Activated T-helper 1 cell treated with anti-CD3 and anti-CD28 coated beads, Interleukin-12 subunit alpha, Interleukin-12 subunit beta, Interleukin-2, Interleukin-4 antibody, amounts not matched to agents 30 ng/mL and 10 ng/mL and 1 ng/mL, durations not matched to agents 14 hours and 24 hours and 36 hours (primary cell): Measurements from ENCODE around the gene TMEM200B. TPM values are rescaled to one million over a fixed set of nuclear protein-coding genes. Genes with fewer than 3 reads are reported as not detected.

Source experiments
- DNase-seq: peaks from one replicate; pipeline ENCODE4 v3.0.0; 2021; ENCODE audit warnings: low spot score
- H3K27ac Mint-ChIP-seq: one replicate; pipeline ENCODE4 v1.8.0; 2021; ENCODE audit warnings: mild to moderate bottlenecking, mixed read lengths
- H3K27me3 Mint-ChIP-seq: one replicate; pipeline ENCODE4 v1.8.0; 2022; ENCODE audit warnings: mild to moderate bottlenecking, moderate library complexity, mixed read lengths; ENCODE audit not compliant: insufficient read depth
- H3K36me3 Mint-ChIP-seq: one replicate; pipeline ENCODE4 v1.8.0; 2021; ENCODE audit warnings: low read depth, mixed read lengths
- H3K4me1 Mint-ChIP-seq: one replicate; pipeline ENCODE4 v1.8.0; 2021; ENCODE audit warnings: low read depth, mixed read lengths
- H3K4me3 Mint-ChIP-seq: one replicate; pipeline ENCODE4 v1.8.0; 2021; ENCODE audit warnings: mild to moderate bottlenecking, moderate library complexity, mixed read lengths
- H3K9me3 Mint-ChIP-seq: one replicate; pipeline ENCODE4 v1.8.0; 2021; ENCODE audit warnings: mixed read lengths
- intact Hi-C: fragments of 100-400 bp; cut with micrococcal nuclease; formaldehyde crosslinking; loops from one replicate; pipeline ENCODE4 v1.15.1; 2024
- total RNA-seq: library from RNA; stranded (reverse); gene quantifications from 2 replicates; pipeline ENCODE4 v1.2.3, GENCODE V29; 2022

TMEM200B gene
- total RNA-seq = 0.47 and 0.56 TPM in 2 replicates

GRCh38 chr1:29123887-29124365 is at the start of gene TMEM200B:
TMEM200B (minus strand) TSS chr1:29123903; CDS start chr1:29121828, 2,075 bp downstream.
- peak within 1 kb of the TSS; percentile 23 for H3K27ac Mint-ChIP-seq
- no peaks in the 10 kb centered on the region for H3K9me3 Mint-ChIP-seq
- intact Hi-C loops = loop anchor here (1.0 kb wide), 4 partner anchors 57 to 239 kb away; partner anchors contain the start of gene SRSF4
- peak within 1 kb of the TSS; percentile 82 for H3K4me3 Mint-ChIP-seq
- H3K27me3 Mint-ChIP-seq = peaks cover 29% of the 10 kb centered on the region
- H3K36me3 Mint-ChIP-seq = peaks cover 5% of the 10 kb centered on the region
- no peak for DNase-seq
- no peaks in the 10 kb centered on the region for H3K4me1 Mint-ChIP-seq

- Mint-ChIP-seq H3K4me1 (peaks cover 52% of the 10 kb centered on the region), H3K27ac (no peak overlapping the region), H3K9me3 (no peaks in the 10 kb centered on the region), H3K36me3 (peaks cover 37% of the 10 kb centered on the region), H3K27me3 (no peaks in the 10 kb centered on the region), H3K4me3 (no peak overlapping the region)
- DNase-seq = no peak
- intact Hi-C loops = no loop called here
Observed at GRCh38 chr1:29172415-29172939, 48.8 kb upstream of the TMEM200B start.

- intact Hi-C loops = no loop called here
- H3K27ac Mint-ChIP-seq = peak overlapping the region; percentile 44
- no peak for DNase-seq
- H3K27me3 Mint-ChIP-seq = no peaks in the 10 kb centered on the region
- H3K4me3 Mint-ChIP-seq = peak overlapping the region; percentile 26
- no peaks in the 10 kb centered on the region for H3K9me3 Mint-ChIP-seq
- peaks cover 37% of the 10 kb centered on the region for H3K36me3 Mint-ChIP-seq
- peaks cover 54% of the 10 kb centered on the region for H3K4me1 Mint-ChIP-seq
Observed at GRCh38 chr1:29171521-29171920, 47.8 kb upstream of the TMEM200B start.

- no peaks in the 10 kb centered on the region for H3K27me3 Mint-ChIP-seq
- no peaks in the 10 kb centered on the region for H3K9me3 Mint-ChIP-seq
- no peak overlapping the region for H3K4me3 Mint-ChIP-seq
- peaks cover 55% of the 10 kb centered on the region for H3K4me1 Mint-ChIP-seq
- H3K27ac Mint-ChIP-seq = peak overlapping the region; percentile 53
- peaks cover 38% of the 10 kb centered on the region for H3K36me3 Mint-ChIP-seq
- no peak for DNase-seq
- intact Hi-C loops = no loop called here
Observed at GRCh38 chr1:29171089-29171488, 47.4 kb upstream of the TMEM200B start.

GRCh38 chr1:29169976-29170375 is 46.3 kb upstream of the TMEM200B start:
- peaks cover 66% of the 10 kb centered on the region for H3K4me1 Mint-ChIP-seq
- no peak overlapping the region for H3K4me3 Mint-ChIP-seq
- intact Hi-C loops = no loop called here
- peak overlapping the region; percentile 31 for H3K27ac Mint-ChIP-seq
- DNase-seq = no peak
- no peaks in the 10 kb centered on the region for H3K9me3 Mint-ChIP-seq
- peaks cover 47% of the 10 kb centered on the region for H3K36me3 Mint-ChIP-seq
- no peaks in the 10 kb centered on the region for H3K27me3 Mint-ChIP-seq

DNA sequence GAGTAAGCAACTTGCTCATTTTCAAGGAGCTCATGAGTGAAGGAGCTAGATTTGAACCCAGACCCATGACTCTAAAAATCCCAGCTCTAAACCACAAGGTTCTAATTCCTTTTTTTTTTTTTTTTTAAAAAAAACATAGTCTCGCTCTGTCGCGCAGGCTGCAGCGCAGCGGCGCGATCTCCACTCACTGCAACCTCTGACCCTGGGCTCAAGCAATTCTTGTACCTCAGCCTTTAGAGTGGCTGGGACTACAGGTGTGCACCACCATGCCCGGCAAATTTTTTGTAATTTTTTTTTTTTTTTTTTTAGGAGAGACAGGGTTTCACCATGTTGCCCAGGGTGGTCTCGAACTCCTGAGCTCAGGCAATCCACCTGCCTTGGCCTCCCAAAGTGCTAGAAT is 44.2 kb upstream of the TMEM200B start:
- Mint-ChIP-seq H3K9me3 (no peaks in the 10 kb centered on the region), H3K27ac (no peak overlapping the region)

GRCh38 chr1:29166291-29166878 is 42.7 kb upstream of the TMEM200B start:
- peaks cover 43% of the 10 kb centered on the region for H3K36me3 Mint-ChIP-seq
- peaks cover 73% of the 10 kb centered on the region for H3K4me1 Mint-ChIP-seq
- intact Hi-C loops = no loop called here
- no peak for DNase-seq
- no peak overlapping the region for H3K4me3 Mint-ChIP-seq
- peak overlapping the region; percentile 55 for H3K27ac Mint-ChIP-seq
- no peaks in the 10 kb centered on the region for H3K9me3 Mint-ChIP-seq
- no peaks in the 10 kb centered on the region for H3K27me3 Mint-ChIP-seq

More for the DNA sequence above, 44.2 kb upstream of the TMEM200B start:
- H3K27me3 Mint-ChIP-seq = no peaks in the 10 kb centered on the region
- H3K36me3 Mint-ChIP-seq = peaks cover 51% of the 10 kb centered on the region
- intact Hi-C loops = no loop called here
- no peak for DNase-seq
- peaks cover 80% of the 10 kb centered on the region for H3K4me1 Mint-ChIP-seq
- H3K4me3 Mint-ChIP-seq = no peak overlapping the region

DNA sequence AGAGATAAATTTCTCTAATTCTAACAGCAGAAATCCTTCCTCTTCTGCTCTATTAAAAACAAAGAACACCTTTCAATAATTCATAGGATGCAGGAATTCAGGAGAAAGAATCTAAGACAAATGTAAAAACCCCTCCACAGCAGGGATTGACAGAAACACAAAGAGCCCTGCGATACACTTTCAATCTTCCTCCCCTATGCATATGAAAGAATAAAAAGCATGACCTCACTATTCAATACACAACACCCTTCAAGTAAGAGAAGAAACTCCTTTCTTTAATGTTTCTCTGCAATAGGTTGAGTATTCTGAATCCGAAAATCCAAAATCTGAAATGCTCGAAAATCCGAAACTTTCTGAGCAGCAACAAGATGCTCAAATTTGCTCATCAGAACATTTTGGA is 40.9 kb upstream of the TMEM200B start:
- H3K27me3 Mint-ChIP-seq = no peaks in the 10 kb centered on the region
- peaks cover 65% of the 10 kb centered on the region for H3K4me1 Mint-ChIP-seq
- H3K4me3 Mint-ChIP-seq = no peak overlapping the region
- H3K27ac Mint-ChIP-seq = peak overlapping the region; percentile 27
- intact Hi-C loops = no loop called here
- no peak for DNase-seq
- H3K9me3 Mint-ChIP-seq = no peaks in the 10 kb centered on the region
- H3K36me3 Mint-ChIP-seq = peaks cover 40% of the 10 kb centered on the region

DNA sequence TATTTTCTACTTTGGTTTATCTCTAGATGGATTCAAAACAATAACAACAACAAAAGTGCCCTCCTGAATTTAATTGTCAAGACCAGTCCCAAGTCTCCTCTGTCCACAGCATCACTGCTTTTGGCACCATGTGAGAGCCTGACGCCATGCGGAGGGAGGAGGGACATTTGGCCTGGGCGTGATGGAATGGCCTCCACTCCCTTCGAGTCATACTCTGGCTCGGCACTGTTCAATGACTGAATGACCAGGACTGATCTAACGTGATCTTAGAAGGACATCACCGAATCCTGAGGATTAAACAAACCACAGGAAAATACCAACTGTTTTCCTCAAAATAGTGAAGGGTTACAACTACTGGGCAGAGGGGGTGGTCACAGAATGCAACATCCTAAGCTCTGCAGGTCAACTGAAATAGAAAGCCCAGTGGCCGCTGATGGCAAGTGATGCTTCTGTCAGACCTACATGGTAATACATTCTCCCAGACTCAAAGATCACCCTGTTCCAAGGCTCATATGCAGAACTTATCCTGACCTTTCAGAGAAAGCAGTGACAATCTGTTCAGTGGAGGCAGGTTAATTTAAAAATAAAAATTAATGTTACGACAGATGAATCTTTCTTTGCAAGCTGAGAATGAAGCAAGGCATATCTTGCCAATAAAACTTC is 38.9 kb upstream of the TMEM200B start:
- DNase-seq = no peak
- Mint-ChIP-seq H3K9me3 (no peaks in the 10 kb centered on the region), H3K27me3 (no peaks in the 10 kb centered on the region), H3K36me3 (peaks cover 49% of the 10 kb centered on the region), H3K27ac (no peak overlapping the region), H3K4me3 (no peak overlapping the region), H3K4me1 (peaks cover 59% of the 10 kb centered on the region)
- intact Hi-C loops = no loop called here

- H3K9me3 Mint-ChIP-seq = no peaks in the 10 kb centered on the region
- peaks cover 52% of the 10 kb centered on the region for H3K36me3 Mint-ChIP-seq
- no peak for DNase-seq
- peaks cover 55% of the 10 kb centered on the region for H3K4me1 Mint-ChIP-seq
- H3K27me3 Mint-ChIP-seq = no peaks in the 10 kb centered on the region
- H3K4me3 Mint-ChIP-seq = no peak overlapping the region
- no peak overlapping the region for H3K27ac Mint-ChIP-seq
- intact Hi-C loops = no loop called here
Observed at GRCh38 chr1:29162025-29162424, 38.3 kb upstream of the TMEM200B start.

- no peaks in the 10 kb centered on the region for H3K9me3 Mint-ChIP-seq
- intact Hi-C loops = no loop called here
- no peak for DNase-seq
- no peaks in the 10 kb centered on the region for H3K27me3 Mint-ChIP-seq
- H3K4me1 Mint-ChIP-seq = peaks cover 32% of the 10 kb centered on the region
- peaks cover 44% of the 10 kb centered on the region for H3K36me3 Mint-ChIP-seq
- H3K4me3 Mint-ChIP-seq = no peak overlapping the region
- H3K27ac Mint-ChIP-seq = no peak overlapping the region
Observed at GRCh38 chr1:29159773-29160172, 36.1 kb upstream of the TMEM200B start.

GRCh38 chr1:29157269-29157601 is 33.5 kb upstream of the TMEM200B start:
- Mint-ChIP-seq H3K36me3 (peaks cover 49% of the 10 kb centered on the region), H3K27ac (no peak overlapping the region), H3K27me3 (no peaks in the 10 kb centered on the region), H3K4me3 (no peak overlapping the region), H3K9me3 (no peaks in the 10 kb centered on the region), H3K4me1 (peaks cover 10% of the 10 kb centered on the region)
- intact Hi-C loops = no loop called here
- DNase-seq = no peak

DNA sequence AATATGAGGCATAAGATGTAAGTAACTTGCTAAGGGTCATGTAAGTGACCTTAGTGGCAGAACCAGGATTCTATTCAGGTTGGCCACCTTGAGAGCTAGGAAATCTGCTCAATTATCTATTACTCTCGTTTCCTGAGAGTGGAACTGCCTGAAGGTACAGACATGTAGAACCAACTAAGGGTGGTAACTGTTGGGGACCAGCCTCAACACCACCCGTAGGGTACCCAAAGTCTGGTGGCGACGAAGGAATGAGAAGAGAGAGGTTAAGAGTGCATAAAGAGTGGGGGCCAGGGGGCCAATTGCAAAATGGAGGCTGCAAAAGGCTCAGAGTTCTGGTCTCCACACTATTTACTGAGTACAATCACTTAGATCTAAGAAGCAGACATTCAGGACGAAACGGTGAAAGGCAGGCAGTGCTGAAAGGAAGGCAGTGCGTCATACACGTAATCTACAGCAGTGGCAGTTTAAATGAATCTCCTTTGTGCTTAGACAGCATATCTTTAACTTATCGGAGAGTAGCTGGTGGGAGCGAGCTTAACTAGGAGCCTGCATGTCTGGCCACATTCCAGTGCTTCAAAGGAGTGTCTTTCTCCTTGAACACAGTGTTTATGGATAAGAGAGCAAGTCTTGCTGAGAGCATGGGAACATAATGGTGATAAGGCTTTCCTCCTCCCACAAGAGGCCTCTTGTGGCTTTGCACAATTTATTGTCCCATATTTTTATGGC is 33.0 kb upstream of the TMEM200B start:
- H3K27me3 Mint-ChIP-seq = no peaks in the 10 kb centered on the region
- no peaks in the 10 kb centered on the region for H3K9me3 Mint-ChIP-seq
- H3K36me3 Mint-ChIP-seq = peaks cover 54% of the 10 kb centered on the region
- no peak overlapping the region for H3K4me3 Mint-ChIP-seq
- intact Hi-C loops = no loop called here
- peaks cover 10% of the 10 kb centered on the region for H3K4me1 Mint-ChIP-seq
- no peak overlapping the region for H3K27ac Mint-ChIP-seq
- no peak for DNase-seq
